HepG2 (cell line): Measurements from ENCODE around the gene SHF. TPM values are rescaled to one million over a fixed set of nuclear protein-coding genes. Genes with fewer than 3 reads are reported as not detected.

Experiments
- ATAC-seq: fragments of 200-7000 bp; cut with Tn5 transposase; 3 replicates; pipeline ENCODE4 v1.9.1; 2020; ENCODE audit warnings: mild to moderate bottlenecking, moderate library complexity
- BruUV-seq: library from RNA; stranded (reverse); fragments of 400-500 nt; replicated peaks from 2 replicates; lab custom pipeline; 2021; lab: Mats Ljungman, UMichigan
- CTCF ChIA-PET: fragments of 300-600 bp; formaldehyde crosslinking; extraction: SDS; loops from one replicate; lab custom pipeline; 2021; ENCODE audit warnings: low total read pairs, inconsistent platforms, low intra/inter-chr PET ratio; lab: Yijun Ruan, JAX
- POLR2A ChIA-PET: fragments of 350-600 bp; sonication (Branson Sonifier 250); formaldehyde crosslinking; loops from one replicate; lab custom pipeline; 2020; ENCODE audit warnings: antibody characterized with exemption, inconsistent platforms; lab: Yijun Ruan, JAX
- DNase-seq: peaks from one replicate; pipeline ENCODE4 v3.0.0-alpha.2; 2015; ENCODE audit warnings: low spot score
- FAIRE-seq: peaks from 3 replicates; lab custom pipeline; 2011; peaks lifted over from hg19 to GRCh38; lab: Jason Lieb, UNC
- H2AFZ ChIP-seq: one replicate; pipeline ENCODE4 v1.6.1; 2011; ENCODE audit warnings: low read length, inconsistent platforms
- H3K27ac ChIP-seq: fragments of 300-600 bp; 3 replicates; pipeline ENCODE4 v1.8.0; 2011; ENCODE audit warnings: mixed run types, mild to moderate bottlenecking, mixed read lengths, low read length, inconsistent platforms; ENCODE audit not compliant: insufficient read depth; ENCODE audit errors: extremely low read length
- H3K27me3 ChIP-seq, 2 experiments: fragments of 200-600 bp in 1 of 2; 2 replicates in 1 of 2; 3 replicates in 1 of 2; pipeline versions ENCODE4 v1.6.0 to v1.8.0; 2011; ENCODE audit warnings: low read length in 2 of 2, mild to moderate bottlenecking in 2 of 2, moderate library complexity in 2 of 2, inconsistent platforms in 1 of 2; ENCODE audit not compliant: insufficient read depth in 2 of 2, control insufficient read depth in 1 of 2
- H3K36me3 ChIP-seq, 2 experiments: fragments of 200-600 bp in 1 of 2; replicated peaks in 1 of 2; 2 replicates in 1 of 2; 3 replicates in 1 of 2; pipeline versions ENCODE4 v1.5.1 to v1.8.0; 2011; ENCODE audit warnings: low read length in 2 of 2, inconsistent platforms in 1 of 2; ENCODE audit not compliant: insufficient read depth in 2 of 2, control insufficient read depth in 1 of 2
- H3K4me1 ChIP-seq: 2 replicates; pipeline ENCODE4 v1.5.1; 2012; ENCODE audit warnings: low read length, inconsistent platforms; ENCODE audit not compliant: insufficient read depth
- H3K4me2 ChIP-seq: 2 replicates; pipeline ENCODE4 v1.6.0; 2011; ENCODE audit warnings: low read depth, low read length, inconsistent platforms
- H3K4me3 ChIP-seq, 3 experiments: fragments of 200-600 bp in 1 of 3; sonication (generic), shearing (Covaris generic) in 1 of 3; replicated peaks in 1 of 3; 2 replicates each; pipeline ENCODE4 v1.5.1; 2011 to 2016; ENCODE audit warnings: low read length in 3 of 3, inconsistent platforms in 2 of 3, low read depth in 2 of 3, mild to moderate bottlenecking in 2 of 3, control low read depth in 1 of 3, mixed read lengths in 1 of 3; ENCODE audit not compliant: insufficient read depth in 1 of 3
- H3K79me2 ChIP-seq: one replicate; pipeline ENCODE4 v1.6.1; 2011; ENCODE audit warnings: low read length, inconsistent platforms; ENCODE audit not compliant: insufficient read depth
- H3K9ac ChIP-seq: 2 replicates; pipeline ENCODE4 v1.6.0; 2011; ENCODE audit warnings: mild to moderate bottlenecking, low read depth, low read length, inconsistent platforms; ENCODE audit not compliant: insufficient read depth
- H3K9me3 ChIP-seq: 2 replicates; pipeline ENCODE4 v1.5.1; 2012; ENCODE audit warnings: mild to moderate bottlenecking, low read length
- H4K20me1 ChIP-seq: 2 replicates; pipeline ENCODE4 v1.6.0; 2011; ENCODE audit warnings: inconsistent platforms, mild to moderate bottlenecking, low read length, moderate library complexity; ENCODE audit not compliant: insufficient read depth
- AGO1 ChIP-seq: fragments of 200-400 bp; formaldehyde crosslinking; IDR thresholded peaks from 2 replicates; pipeline ENCODE4 v1.6.1; 2017; ENCODE audit warnings: mild to moderate bottlenecking, low read depth, low read length, moderate library complexity; ENCODE audit not compliant: poor library complexity, severe bottlenecking
- HNF1B ChIP-seq: sonication (generic); formaldehyde crosslinking; IDR thresholded peaks from 2 replicates; pipeline ENCODE4 v1.5.1; 2020; ENCODE audit warnings: mild to moderate bottlenecking, moderate library complexity, missing genetic modification reagents
- KDM1A ChIP-seq: IDR thresholded peaks from 2 replicates; pipeline ENCODE4 v1.6.1; 2016; ENCODE audit warnings: missing compliant biosample characterization
- TOPORS ChIP-seq: sonication (generic); formaldehyde crosslinking; IDR thresholded peaks from 2 replicates; pipeline ENCODE4 v1.8.0; 2023; ENCODE audit warnings: mild to moderate bottlenecking, missing genetic modification reagents
- ZNF224 ChIP-seq: sonication (generic); formaldehyde crosslinking; IDR thresholded peaks from 2 replicates; pipeline ENCODE4 v1.5.0; 2020; ENCODE audit warnings: mild to moderate bottlenecking, missing genetic modification reagents
- ZNF24 ChIP-seq: fragments of 450-650 bp; IDR thresholded peaks from 2 replicates; pipeline ENCODE4 v1.6.1; 2017; ENCODE audit warnings: antibody characterized with exemption, mild to moderate bottlenecking
- ZNF414 ChIP-seq: sonication (generic); formaldehyde crosslinking; IDR thresholded peaks from 2 replicates; pipeline ENCODE4 v1.5.0; 2020; ENCODE audit warnings: missing genetic modification reagents
- ZNF510 ChIP-seq: sonication (generic); formaldehyde crosslinking; IDR thresholded peaks from 2 replicates; pipeline ENCODE4 v1.4.0; 2020; ENCODE audit warnings: low read depth, mild to moderate bottlenecking, missing genetic modification reagents
- WGBS: methylation state at CpG from one replicate; pipeline ENCODE4 v1.1.6; 2017; ENCODE audit warnings: low lambda C conversion rate; 5-methylcytosine and 5-hydroxymethylcytosine counted together
- in situ Hi-C: cut with HindIII; loops from 2 replicates; pipeline ENCODE4 v1.10.0; 2017; ENCODE audit warnings: low pct_unique_long_range_greater_than_20kb; ENCODE audit not compliant: extremely low pct_ligation_motif_present
- intact Hi-C: fragments of 100-400 bp; cut with micrococcal nuclease; formaldehyde crosslinking; loops from one replicate; pipeline ENCODE4 v1.10.0; 2022; ENCODE audit not compliant: unreplicated experiment
- polyA plus RNA-seq, 8 experiments: library from polyadenylated mRNA; depleted of rRNA in 3 of 8; stranded (reverse) in 7 of 8; unstranded in 1 of 8; fragments of >200 nt; fragmentation: Illumina TruSeq in 4 of 8; extraction: Trizol in 4 of 8; gene quantifications; 2 replicates each; pipeline versions ENCODE4 v1.2.1 to v1.2.3, GENCODE V29; 2011 to 2016; ENCODE audit warnings: low read depth in 4 of 8, missing spikeins in 1 of 8, mixed read lengths in 1 of 8; ENCODE audit not compliant: insufficient read depth in 1 of 8
- total RNA-seq, 5 experiments: library from RNA; depleted of rRNA; stranded (reverse); fragments of >200 nt; fragmentation: Illumina TruSeq; extraction: Trizol; gene quantifications; 2 replicates each; pipeline ENCODE4 v1.2.3, GENCODE V29; 2016; ENCODE audit warnings: low read depth in 1 of 5

The SHF gene
- total and polyA plus RNA-seq, 2 of the 13 experiments (the other 11 are each of a cell fraction or from before 2014, with no cell fraction given) = 20.9 to 25.5 TPM

- 0 out of 2 replicates have a peak, but pooled peaks have one; percentile 39 for TF ChIP-seq HNF1B (CRISPR knock-in tag)
Measured at GRCh38 chr15:45205192-45205591, 17.4 kb upstream of the SHF start (continued).

DNA sequence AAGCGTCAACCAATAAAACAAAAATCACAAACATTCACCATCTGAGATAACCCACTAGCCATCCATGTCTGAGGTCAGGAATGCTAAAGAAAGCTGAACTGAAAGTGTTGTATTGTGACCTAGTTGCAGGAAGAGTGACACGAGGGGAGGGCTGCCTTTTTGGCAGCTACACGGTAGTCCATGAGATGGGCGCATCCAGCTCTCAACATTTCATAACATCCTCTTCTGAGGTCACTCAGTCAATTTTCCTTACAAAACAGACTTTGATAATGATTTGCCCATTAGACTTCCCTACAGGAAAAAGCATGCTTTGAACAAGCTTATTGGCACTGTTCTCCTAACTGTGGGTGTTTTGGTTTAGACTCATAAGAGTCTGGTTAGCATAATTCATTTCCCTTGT, 15.4 kb upstream of the SHF start:
- in situ Hi-C loops (loop anchor here (10.0 kb wide), 1 partner anchor 202 kb away; a partner anchor contains a TSS), intact Hi-C loops (loop anchor here (5.0 to 10.0 kb wide), 2 partner anchors 384 to 412 kb away; partner anchors contain the start of gene BLOC1S6)
- no peaks in the 10 kb centered on the region for H3K9me3 ChIP-seq
- no peak overlapping the region for H3K27ac ChIP-seq
- WGBS = 8% methylated on average over 4 of the region's 4 CpGs
- H4K20me1 ChIP-seq = no peaks in the 10 kb centered on the region
- no peak overlapping the region for H3K9ac ChIP-seq
- TF ChIP-seq ZNF510 (no peak), AGO1 (no peak), KDM1A (CRISPR knock-in tag) (no peak), TOPORS (CRISPR knock-in tag) (no peak), ZNF414 (CRISPR knock-in tag) (no peak), ZNF224 (CRISPR knock-in tag) (no peak), ZNF24 (no peak)
- peak overlapping the region in 2 of 3 experiments; percentile 4 to 18; a peak in 2 of 6 replicates for H3K4me3 ChIP-seq
- peaks cover 34% of the 10 kb centered on the region for H3K4me1 ChIP-seq
- peaks cover 0 to 4% of the 10 kb centered on the region in 2 experiments; a peak in 2 of 5 replicates for H3K27me3 ChIP-seq
- DNase-seq = no peak
- ChIA-PET CTCF (no interaction called here), POLR2A (interaction anchor here (0.6 to 5.2 kb wide), 3 partner anchors 16 to 199 kb away, joined by 3 to 23 read pairs (median 3); a partner anchor contains a TSS)
- H3K79me2 ChIP-seq = no peaks in the 10 kb centered on the region
- BruUV-seq = no TSS peak
- FAIRE-seq = no peak
- H2AFZ ChIP-seq = no peak overlapping the region
- H3K4me2 ChIP-seq = peak overlapping the region; percentile 56
- no peaks in the 10 kb centered on the region for H3K36me3 ChIP-seq
- ATAC-seq = no peak
